Effector CD8-positive, alpha-beta T cell (primary cell): ENCODE measurements around the gene RELN.

Experiments used
- DNase-seq: peaks from one replicate; lab custom pipeline; 2025; lab: John Stamatoyannopoulos, UW

The RELN gene

DNA sequence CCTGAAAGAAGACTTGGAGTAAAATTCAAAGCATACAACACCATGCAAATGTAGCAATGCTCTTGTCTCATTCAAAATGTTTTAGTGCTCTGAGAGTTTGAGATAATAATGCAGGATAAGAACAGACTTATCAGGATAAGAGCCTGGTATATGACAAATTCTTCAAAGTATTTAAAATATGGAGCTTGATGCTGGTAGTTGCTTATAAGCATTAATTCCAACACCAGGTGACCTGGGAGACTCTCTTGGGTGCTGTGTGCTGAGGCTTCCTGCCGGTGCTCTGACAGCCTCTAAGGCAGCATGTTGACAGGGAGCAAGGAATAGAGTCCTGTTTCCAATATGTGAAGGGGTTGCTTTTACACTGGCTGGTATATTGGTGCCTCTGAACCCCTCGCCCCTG is 508.7 kb downstream of the RELN start:
- DNase-seq: no peak

GRCh38 chr7:103474956-103475355 is 514.5 kb downstream of the RELN start:
- DNase-seq: no peak

- DNase-seq: no peak
Observed at GRCh38 chr7:103469095-103469948, 520.1 kb downstream of the RELN start.

DNA sequence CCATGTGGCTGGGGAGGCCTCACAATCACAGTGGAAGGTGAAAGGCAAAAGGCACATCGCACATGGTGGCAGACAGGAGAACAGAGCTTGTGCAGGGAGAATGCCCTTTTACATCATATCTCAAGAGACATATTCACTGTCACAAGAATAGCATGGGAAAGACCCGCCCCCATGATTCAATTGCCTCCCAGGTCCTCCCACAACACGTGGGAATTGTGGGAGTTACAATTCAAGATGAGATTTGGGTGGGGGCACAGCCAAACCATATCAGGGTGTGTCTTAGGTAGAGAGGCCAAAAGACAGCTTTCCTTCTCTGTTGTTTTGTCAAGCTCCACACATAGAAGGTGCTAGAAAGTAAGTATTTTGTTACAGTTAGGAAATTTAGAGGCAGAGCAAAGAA is 522.6 kb downstream of the RELN start:
- no peak for DNase-seq

DNA sequence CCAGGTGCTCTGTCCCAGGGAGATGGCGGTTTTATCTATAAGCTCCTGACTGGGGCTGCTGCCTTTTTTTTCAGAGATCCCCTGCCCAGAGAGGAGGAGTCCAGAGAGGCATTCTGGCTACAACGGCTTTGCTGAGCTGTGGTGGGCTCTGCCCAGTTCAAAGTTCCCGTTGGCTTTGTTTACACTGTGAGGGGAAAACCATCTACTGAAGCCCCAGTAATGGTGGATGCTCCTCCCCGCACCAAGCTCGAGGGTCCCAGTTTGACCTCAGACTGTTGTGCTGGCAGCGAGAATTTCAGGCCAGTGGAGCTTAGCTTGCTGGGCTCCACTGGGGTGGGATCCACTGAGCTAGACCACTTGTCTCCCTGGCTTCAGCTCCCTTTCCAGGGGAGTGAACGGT is 527.1 kb downstream of the RELN start:
- DNase-seq: no peak

- no peak for DNase-seq
Observed at GRCh38 chr7:103447073-103447960, 542.1 kb downstream of the RELN start.

- DNase-seq: no peak
Observed at GRCh38 chr7:103446049-103446520, 543.4 kb downstream of the RELN start, which contains the start of gene SLC26A5. TSS of gene SLC26A5 (minus strand) at chr7:103446207. CDS start at chr7:103421514, 24,693 bp downstream.

DNA sequence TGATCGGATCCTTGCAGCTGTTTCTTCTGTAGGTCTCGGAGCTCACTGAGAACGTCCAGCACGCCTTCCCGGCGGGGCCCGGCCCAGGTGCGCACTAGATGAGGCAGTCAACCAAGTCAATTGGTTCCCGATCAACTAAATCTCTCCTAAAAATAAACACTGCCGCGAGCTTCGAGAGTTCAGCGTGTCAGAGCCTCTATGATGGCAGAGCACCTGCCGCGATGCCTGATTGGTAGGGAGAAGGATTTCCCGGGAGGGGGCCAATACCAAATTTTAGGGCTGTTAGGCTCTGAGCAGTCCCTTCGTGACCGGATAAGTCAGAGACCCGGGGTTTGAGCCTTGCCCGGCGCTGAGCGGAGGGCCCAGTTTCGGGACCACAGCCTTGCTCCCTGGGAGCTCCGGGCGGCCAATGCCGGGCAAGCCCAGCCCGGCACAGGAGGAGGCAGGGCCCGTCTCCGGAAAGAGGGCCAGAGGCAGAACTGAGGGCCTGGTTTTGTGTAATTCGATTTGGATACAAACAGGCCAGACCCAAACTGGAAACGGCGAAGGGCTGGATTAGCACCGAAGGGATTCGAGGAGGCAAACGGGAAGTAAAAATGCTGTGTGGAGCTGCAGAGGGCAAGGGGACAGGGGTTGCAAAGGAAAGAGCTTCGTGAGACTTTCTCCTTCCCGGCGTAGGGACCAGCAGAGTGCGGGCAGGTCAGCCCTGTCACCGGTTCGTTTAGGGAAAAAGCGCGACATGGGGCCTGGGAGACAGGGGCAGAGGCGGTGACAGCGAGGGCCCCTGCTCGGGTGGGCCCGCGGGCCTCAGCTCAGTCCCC is 544.0 kb downstream of the RELN start:
- DNase-seq: no peak

GRCh38 chr7:103439661-103440060 is 549.8 kb downstream of the RELN start:
- no peak for DNase-seq

DNA sequence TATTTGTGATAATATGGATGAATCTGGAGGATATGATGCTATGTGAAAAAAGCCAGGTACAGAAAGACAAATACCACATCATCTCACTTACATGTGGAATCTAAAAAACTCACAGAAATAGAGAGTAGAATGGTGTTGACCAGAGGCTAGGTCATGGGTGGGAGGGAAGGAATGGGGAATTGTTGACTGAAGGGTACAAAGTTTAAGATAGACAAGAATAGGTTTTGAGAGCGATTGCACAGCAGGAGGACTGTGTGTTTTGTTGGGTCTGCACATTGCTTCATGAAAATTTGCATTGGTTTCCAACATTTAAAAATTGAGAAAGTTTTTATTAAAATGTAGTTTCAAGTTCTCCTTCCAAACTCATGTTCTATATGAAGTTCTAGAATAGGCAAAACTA is 551.8 kb downstream of the RELN start:
- no peak for DNase-seq

DNA sequence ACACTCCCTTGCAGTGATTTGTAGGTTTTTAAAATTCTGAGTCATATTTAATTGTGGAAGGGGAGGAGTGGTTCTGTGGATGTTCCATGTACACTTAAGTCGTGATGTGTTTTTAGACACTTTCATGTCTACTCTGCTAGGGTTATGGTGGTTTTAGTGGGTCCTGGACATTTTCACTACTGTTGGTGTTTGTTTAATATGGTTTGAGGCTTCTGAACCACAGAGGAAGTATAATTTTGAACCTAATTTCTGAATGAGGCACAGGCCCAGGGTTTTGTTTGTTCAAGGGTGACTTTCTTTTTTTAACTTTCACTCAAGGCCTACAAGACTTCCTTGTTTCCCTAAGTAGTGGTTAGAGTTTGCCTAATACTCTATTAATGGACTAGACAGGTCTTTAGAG is 556.7 kb downstream of the RELN start:
- no peak for DNase-seq

GRCh38 chr7:103425177-103425576 is 564.3 kb downstream of the RELN start:
- DNase-seq: no peak

DNA sequence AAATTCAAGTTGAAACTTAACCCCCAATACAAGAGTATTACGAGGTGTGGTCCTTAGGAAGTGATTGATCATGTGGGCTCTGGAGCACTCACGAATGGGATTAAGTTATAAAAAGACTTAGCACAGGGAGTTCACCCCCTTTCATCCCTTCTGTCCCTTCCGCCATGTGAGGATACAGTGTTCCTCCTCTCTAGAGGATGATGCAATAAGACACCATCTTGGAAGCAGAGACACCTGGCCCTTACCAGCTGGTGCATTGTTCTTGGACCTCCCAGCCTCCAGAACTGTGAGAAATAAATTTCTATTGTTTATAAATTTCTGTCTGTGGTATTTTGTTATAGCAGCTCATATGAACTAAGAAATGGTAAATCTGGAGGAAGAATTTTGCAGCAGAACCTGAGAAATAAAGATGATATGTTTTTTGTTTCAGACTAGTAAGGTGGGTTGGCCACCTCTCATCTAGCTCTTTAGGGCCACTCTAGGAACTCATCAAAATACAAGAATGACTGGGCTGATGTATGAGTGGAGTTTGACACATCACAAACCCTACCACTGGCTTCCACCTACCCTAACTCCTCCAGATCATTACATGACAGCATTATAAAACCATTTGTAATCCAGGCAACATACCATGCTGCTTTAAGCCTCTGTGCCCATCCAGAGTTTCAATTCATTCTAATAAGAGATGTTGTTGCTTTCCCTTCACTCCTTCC is 565.8 kb downstream of the RELN start:
- no peak for DNase-seq
